IMR-90 (cell line): Measurements from ENCODE around the gene OR52B6. TPM values are rescaled to one million over a fixed set of nuclear protein-coding genes. Genes with fewer than 3 reads are reported as not detected.

ENCODE experiments used
- ATAC-seq: fragments of 200-7000 bp; cut with Tn5 transposase; 2 replicates; pipeline ENCODE4 v1.9.1; 2020; ENCODE audit warnings: low read depth, mild to moderate bottlenecking, moderate library complexity
- BruUV-seq: library from RNA; stranded (reverse); fragments of 400-500 nt; replicated peaks from 2 replicates; lab custom pipeline; 2021; lab: Mats Ljungman, UMichigan
- CTCF ChIA-PET: fragments of 300-600 bp; formaldehyde crosslinking; extraction: SDS; loops from one replicate; lab custom pipeline; 2021; ENCODE audit warnings: antibody characterized with exemption; lab: Yijun Ruan, JAX
- POLR2A ChIA-PET: fragments of 300-600 bp; sonication (Branson Sonifier 250); formaldehyde crosslinking; loops from one replicate; lab custom pipeline; 2022; ENCODE audit warnings: antibody characterized with exemption; ENCODE audit not compliant: unreplicated experiment; lab: Charles Lee
- DNase-seq: peaks from one replicate; pipeline ENCODE4 v3.0.0; 2013
- H2AFZ ChIP-seq: replicated peaks from 2 replicates; pipeline ENCODE3; 2013; ENCODE audit warnings: low read length, mild to moderate bottlenecking; ENCODE audit not compliant: poor library complexity
- H2AK5ac ChIP-seq: 2 replicates; pipeline ENCODE4 v1.6.1; 2013; ENCODE audit warnings: low read depth, low read length, inconsistent platforms
- H2AK9ac ChIP-seq: replicated peaks from 2 replicates; pipeline ENCODE3; 2013; ENCODE audit warnings: mild to moderate bottlenecking, low read depth, low read length, moderate library complexity; ENCODE audit not compliant: poor library complexity
- H2BK120ac ChIP-seq: 2 replicates; pipeline ENCODE4 v1.6.1; 2013; ENCODE audit warnings: low read depth, low read length, inconsistent platforms
- H2BK15ac ChIP-seq: 3 replicates; pipeline ENCODE4 v1.6.1; 2013; ENCODE audit warnings: low read depth, low read length, inconsistent platforms
- H2BK20ac ChIP-seq: 2 replicates; pipeline ENCODE4 v1.6.1; 2013; ENCODE audit warnings: low read depth, mild to moderate bottlenecking, inconsistent platforms, low read length, moderate library complexity
- H2BK5ac ChIP-seq: 2 replicates; pipeline ENCODE4 v1.6.1; 2013; ENCODE audit warnings: mild to moderate bottlenecking, low read depth, low read length, inconsistent platforms; ENCODE audit not compliant: poor library complexity, severe bottlenecking
- H3K14ac ChIP-seq: replicated peaks from 2 replicates; pipeline ENCODE4 v1.6.1; 2013; ENCODE audit warnings: low read depth, low read length, inconsistent platforms
- H3K18ac ChIP-seq: 2 replicates; pipeline ENCODE4 v1.6.1; 2013; ENCODE audit warnings: low read depth, low read length, control low read depth
- H3K23ac ChIP-seq: 2 replicates; pipeline ENCODE4 v1.6.1; 2013; ENCODE audit warnings: low read depth, low read length, inconsistent platforms
- H3K27ac ChIP-seq: 2 replicates; pipeline ENCODE4 v1.5.1; 2013; ENCODE audit warnings: mild to moderate bottlenecking, control low read depth, low read length; ENCODE audit not compliant: insufficient read depth
- H3K27me3 ChIP-seq: 2 replicates; pipeline ENCODE4 v1.6.1; 2013; ENCODE audit warnings: low read length; ENCODE audit not compliant: control insufficient read depth, insufficient read depth
- H3K36me3 ChIP-seq: 2 replicates; pipeline ENCODE4 v1.6.1; 2013; ENCODE audit warnings: low read length, mixed read lengths; ENCODE audit not compliant: control insufficient read depth, insufficient read depth
- H3K4ac ChIP-seq: 2 replicates; pipeline ENCODE4 v1.6.1; 2013; ENCODE audit warnings: low read depth, low read length, inconsistent platforms
- H3K4me1 ChIP-seq: 2 replicates; pipeline ENCODE4 v1.6.1; 2013; ENCODE audit warnings: low read length, mixed read lengths; ENCODE audit not compliant: control insufficient read depth, insufficient read depth
- H3K4me2 ChIP-seq: 2 replicates; pipeline ENCODE4 v1.6.1; 2013; ENCODE audit warnings: low read depth, mild to moderate bottlenecking, control low read depth, low read length, moderate library complexity
- H3K4me3 ChIP-seq: 2 replicates; pipeline ENCODE4 v1.5.1; 2013; ENCODE audit warnings: low read depth, mild to moderate bottlenecking, control low read depth, low read length, moderate library complexity; ENCODE audit not compliant: insufficient read depth
- H3K56ac ChIP-seq: 2 replicates; pipeline ENCODE4 v1.6.1; 2013; ENCODE audit warnings: low read length, inconsistent platforms; ENCODE audit not compliant: insufficient read depth; ENCODE audit errors: extremely low read depth
- H3K79me1 ChIP-seq, 2 experiments: 2 replicates each; pipeline ENCODE4 v1.6.1; 2013; ENCODE audit warnings: low read length in 2 of 2, inconsistent platforms in 1 of 2, low read depth in 1 of 2
- H3K9ac ChIP-seq: 2 replicates; pipeline ENCODE4 v1.6.1; 2013; ENCODE audit warnings: low read depth, low read length, control low read depth
- H3K9me1 ChIP-seq: 2 replicates; pipeline ENCODE4 v1.6.1; 2013; ENCODE audit warnings: low read length, inconsistent platforms; ENCODE audit not compliant: insufficient read depth
- H3K9me3 ChIP-seq: 2 replicates; pipeline ENCODE4 v1.6.1; 2013; ENCODE audit warnings: low read length; ENCODE audit not compliant: control insufficient read depth, insufficient read depth
- H4K20me1 ChIP-seq: 2 replicates; pipeline ENCODE4 v1.6.1; 2013; ENCODE audit warnings: low read length, inconsistent platforms; ENCODE audit not compliant: insufficient read depth
- H4K5ac ChIP-seq: 2 replicates; pipeline ENCODE4 v1.6.1; 2013; ENCODE audit warnings: mild to moderate bottlenecking, low read depth, low read length, control low read depth
- H4K8ac ChIP-seq, 2 experiments: 2 replicates each; pipeline ENCODE4 v1.6.1; 2013; ENCODE audit warnings: low read depth in 2 of 2, low read length in 2 of 2, control low read depth in 1 of 2, inconsistent platforms in 1 of 2
- H4K91ac ChIP-seq: 2 replicates; pipeline ENCODE4 v1.6.1; 2013; ENCODE audit warnings: low read depth, low read length, inconsistent platforms; ENCODE audit not compliant: insufficient read depth
- BHLHE40 ChIP-seq: fragments of 150-350 bp; IDR thresholded peaks from 2 replicates; pipeline ENCODE4 v1.6.1; 2016; ENCODE audit warnings: mild to moderate bottlenecking, low read depth, low read length
- CEBPB ChIP-seq: IDR thresholded peaks from 2 replicates; pipeline ENCODE4 v1.6.1; 2012; ENCODE audit warnings: low read depth, low read length, improper control_type of control experiment
- CHD1 ChIP-seq: IDR thresholded peaks from 2 replicates; pipeline ENCODE4 v1.6.1; 2012; ENCODE audit warnings: low read depth, low read length, improper control_type of control experiment
- FOS ChIP-seq: fragments of 150-350 bp; IDR thresholded peaks from 2 replicates; pipeline ENCODE4 v1.6.1; 2016; ENCODE audit warnings: low read depth, low read length
- MAFK ChIP-seq: IDR thresholded peaks from 2 replicates; pipeline ENCODE4 v1.6.1; 2012; ENCODE audit warnings: low read depth, low read length, improper control_type of control experiment
- POLR2A ChIP-seq: IDR thresholded peaks from 2 replicates; pipeline ENCODE4 v1.6.1; 2012; ENCODE audit warnings: mild to moderate bottlenecking, low read depth, low read length
- RCOR1 ChIP-seq: IDR thresholded peaks from 2 replicates; pipeline ENCODE4 v1.6.1; 2012; ENCODE audit warnings: mild to moderate bottlenecking, low read length, improper control_type of control experiment; ENCODE audit not compliant: insufficient replicate concordance
- WGBS, 2 experiments: methylation state at CpG; one replicate each; pipeline versions ENCODE4 v1.1.5 to v1.1.7; 2013; ENCODE audit warnings: missing lambda C conversion rate in 2 of 2; ENCODE audit not compliant: insufficient read length in 1 of 2; ENCODE audit errors: extremely low coverage in 2 of 2; 5-methylcytosine and 5-hydroxymethylcytosine counted together
- dilution Hi-C: fragments of 300-500 bp; cut with HindIII; formaldehyde crosslinking; loops from one replicate; pipeline ENCODE4 v1.14.3; 2018; ENCODE audit warnings: low sequenced_read_pairs; ENCODE audit not compliant: unreplicated experiment
- in situ Hi-C: fragments of 300-500 bp; cut with MboI; formaldehyde crosslinking; loops from 3 replicates; pipeline ENCODE4 v1.14.3; 2019; ENCODE audit warnings: low sequenced_read_pairs, inconsistent platforms, mixed read lengths
- intact Hi-C: fragments of 100-400 bp; cut with micrococcal nuclease; formaldehyde crosslinking; loops from 2 replicates; pipeline ENCODE4 v1.10.0; 2022
- polyA plus RNA-seq, 3 experiments: library from polyadenylated mRNA; depleted of rRNA; stranded (reverse); fragments of >200 nt; gene quantifications; 2 replicates each; pipeline ENCODE4 v1.2.3, GENCODE V29; 2012; ENCODE audit warnings: low replicate concordance in 1 of 3
- total RNA-seq: library from RNA; depleted of rRNA; stranded (reverse); fragments of >200 nt; gene quantifications from 2 replicates; pipeline ENCODE4 v1.2.3, GENCODE V29; 2012

OR52B6 gene
- total and polyA plus RNA-seq, 2 of the 4 experiments (the other 2 are of a cell fraction): not detected

GRCh38 chr11:5550440-5551095, 30.1 kb upstream of the OR52B6 start:
- no peak overlapping the region for H3K4me3 ChIP-seq
- ATAC-seq (peak; percentile 72), DNase-seq (peak; percentile 91)
- TF ChIP-seq CHD1 (no peak), BHLHE40 (peak; percentile 40; the same call in 1 of the 2 replicates), POLR2A (no peak), MAFK (no peak), RCOR1 (no peak), CEBPB (no peak), FOS (peak; percentile 88)
- H2BK120ac ChIP-seq: no peak overlapping the region
- no TSS peak for BruUV-seq
- no peak overlapping the region for H2BK15ac ChIP-seq
- H2AK5ac ChIP-seq: no peak overlapping the region
- ChIA-PET CTCF (interaction anchor here (1.5 kb wide), 1 partner anchor 74 kb away, joined by 7 read pairs; no protein-coding TSS in a partner anchor), POLR2A (no interaction called here)
- WGBS, 2 experiments: no CpG with 5 or more reads among the region's 5 CpGs
- no peaks in the 10 kb centered on the region for H3K36me3 ChIP-seq
- peak overlapping the region in 1 of 2 experiments; percentile 28; a peak in 1 of 4 replicates for H4K8ac ChIP-seq
- no peaks in the 10 kb centered on the region for H4K20me1 ChIP-seq
- no peak overlapping the region; the same call in 1 of the 2 replicates for H3K4me2 ChIP-seq
- intact Hi-C loops (no loop called here), in situ Hi-C loops (no loop called here), dilution Hi-C loops (no loop called here)
- no peak overlapping the region for H4K91ac ChIP-seq
- H3K4ac ChIP-seq: no peak overlapping the region; the same call in 1 of the 2 replicates
- H3K9me1 ChIP-seq: no peaks in the 10 kb centered on the region
- no peaks in the 10 kb centered on the region for H3K79me1 ChIP-seq
- no peak overlapping the region for H3K9ac ChIP-seq
- H2AK9ac ChIP-seq: no peak overlapping the region
- no peaks in the 10 kb centered on the region for H3K4me1 ChIP-seq
- H3K9me3 ChIP-seq: no peaks in the 10 kb centered on the region
- H2BK20ac ChIP-seq: no peak overlapping the region; the same call in 1 of the 2 replicates
- H3K23ac ChIP-seq: no peak overlapping the region
- H3K18ac ChIP-seq: no peak overlapping the region
- no peak overlapping the region for H3K14ac ChIP-seq
- H3K27me3 ChIP-seq: no peaks in the 10 kb centered on the region
- no peak overlapping the region for H2AFZ ChIP-seq
- H3K56ac ChIP-seq: no peak overlapping the region
- no peak overlapping the region for H4K5ac ChIP-seq
- no peak overlapping the region for H3K27ac ChIP-seq
- H2BK5ac ChIP-seq: peak overlapping the region; percentile 34
